Stimulated activated CD4-positive, alpha-beta T cell treated with anti-CD3 and anti-CD28 coated beads, Interleukin-15, amount 100 ng/mL, for 48 hours (primary cell): ENCODE results near the gene OTOL1.
"Not testable (repeated sequence)": the region's sequence is repeated elsewhere in the genome, so short reads cannot be mapped to it uniquely, and the experiment has no call there.

Experiments
- DNase-seq, 2 donors: peaks; one replicate each; pipeline ENCODE4 v3.0.0-alpha.2; 2020; ENCODE audit warnings: low read depth in 2 of 2

The OTOL1 gene

GRCh38 chr3:161496508-161496907 lies at the start of gene OTOL1:
OTOL1 (plus strand) TSS chr3:161496808; CDS start chr3:161496808, 0 bp downstream.
- no peak for DNase-seq

DNA sequence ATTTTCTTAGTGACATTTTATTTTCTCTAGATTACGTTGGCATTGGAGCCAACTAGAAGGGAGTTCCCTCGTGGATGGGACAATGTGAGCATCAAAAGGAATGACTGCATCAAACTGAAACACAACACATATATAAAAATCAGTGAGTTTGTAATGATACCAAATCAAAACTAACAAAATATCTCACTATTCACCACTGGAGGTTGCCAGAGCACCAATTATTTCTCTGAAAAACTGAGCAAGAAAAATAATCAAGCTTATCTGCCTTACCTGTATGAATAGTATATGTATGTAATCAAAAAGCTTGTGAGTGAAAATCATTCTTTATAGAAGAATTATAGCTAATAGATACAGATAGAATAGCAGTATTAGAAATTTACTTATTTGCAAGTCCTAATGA lies 46.8 kb upstream of the OTOL1 start:
- DNase-seq = no peak

DNA sequence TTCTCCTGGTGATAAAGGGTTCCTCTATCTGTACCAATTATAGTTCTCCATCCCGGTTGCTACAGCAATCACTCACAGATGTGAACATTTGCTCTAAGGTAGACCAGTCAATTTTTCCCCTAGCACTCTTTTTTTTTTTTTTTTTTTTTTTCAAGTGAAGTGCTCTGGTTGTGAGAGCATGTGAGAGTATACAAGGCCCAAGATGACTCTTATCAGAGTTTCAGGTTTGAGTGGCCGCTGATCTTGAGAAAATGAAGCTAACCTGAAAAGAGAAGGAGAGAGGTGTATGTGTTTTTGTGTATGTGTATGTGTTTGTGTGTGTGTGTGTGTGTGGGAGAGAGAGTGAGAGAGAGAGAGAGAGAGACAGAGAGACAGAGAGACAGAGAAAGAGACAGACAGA lies 44.4 kb upstream of the OTOL1 start:
- DNase-seq = no peak

- DNase-seq = no peak
These were observed 42.0 kb upstream of the OTOL1 start for GRCh38 chr3:161454615-161455014.

DNA sequence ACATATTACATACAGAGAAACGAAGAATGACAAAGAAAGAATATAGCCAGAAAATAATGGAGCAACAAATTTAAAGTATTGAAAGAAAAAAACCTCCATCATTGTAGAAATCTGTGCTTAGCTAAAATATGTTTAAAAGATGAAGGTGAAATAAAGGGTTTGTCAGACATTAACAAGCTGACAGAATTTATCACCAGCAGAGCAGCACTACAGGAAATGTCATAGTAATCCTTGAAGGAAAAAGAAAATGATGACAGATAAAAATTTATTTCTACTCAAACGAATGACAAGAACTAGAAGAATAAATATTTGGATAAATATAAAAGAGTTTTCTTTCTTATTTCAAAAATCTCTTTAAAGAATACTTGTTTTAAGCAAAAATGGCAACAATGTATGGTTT lies 40.6 kb upstream of the OTOL1 start:
- DNase-seq = no peak

GRCh38 chr3:161462138-161462537 lies 34.5 kb upstream of the OTOL1 start:
- no peak for DNase-seq

DNA sequence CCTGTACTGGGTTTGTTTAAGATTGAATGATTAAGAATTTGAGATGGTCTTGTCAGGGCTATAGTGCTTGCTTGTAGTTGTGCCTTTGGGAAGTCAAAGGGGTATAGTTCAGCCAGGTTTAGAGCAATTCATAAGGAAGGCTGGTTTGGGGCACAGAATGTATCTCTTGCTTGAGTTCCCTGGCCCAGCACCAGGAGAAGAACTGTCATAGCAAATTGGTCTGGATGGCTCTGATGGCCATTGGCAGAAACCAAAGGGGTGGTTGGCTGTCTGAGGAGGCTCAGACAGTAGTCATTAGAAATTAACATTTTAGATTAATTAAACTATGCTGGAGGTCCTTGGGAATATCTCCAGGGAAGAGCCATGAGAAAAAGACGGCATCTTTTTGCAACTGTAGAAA lies 25.4 kb upstream of the OTOL1 start:
- no peak for DNase-seq

DNA sequence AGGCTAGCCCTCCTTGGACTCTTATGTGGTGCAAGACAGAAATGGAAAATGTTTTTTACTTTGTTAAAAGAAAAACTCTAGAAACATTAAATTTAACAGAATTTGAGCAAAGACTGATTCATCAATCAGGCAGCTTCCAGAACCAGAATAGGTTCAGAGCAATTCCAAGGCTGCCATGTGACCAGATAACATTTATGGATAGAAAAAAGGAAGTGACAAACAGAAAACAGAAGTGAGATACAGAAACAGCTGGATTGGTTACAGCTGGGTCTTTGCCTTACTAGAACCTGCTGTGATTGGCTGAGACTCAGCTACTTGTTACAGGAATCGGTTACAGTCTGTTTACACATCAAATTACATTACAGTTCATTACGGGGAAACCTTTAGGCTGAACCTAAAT lies 22.5 kb upstream of the OTOL1 start:
- no peak for DNase-seq

DNA sequence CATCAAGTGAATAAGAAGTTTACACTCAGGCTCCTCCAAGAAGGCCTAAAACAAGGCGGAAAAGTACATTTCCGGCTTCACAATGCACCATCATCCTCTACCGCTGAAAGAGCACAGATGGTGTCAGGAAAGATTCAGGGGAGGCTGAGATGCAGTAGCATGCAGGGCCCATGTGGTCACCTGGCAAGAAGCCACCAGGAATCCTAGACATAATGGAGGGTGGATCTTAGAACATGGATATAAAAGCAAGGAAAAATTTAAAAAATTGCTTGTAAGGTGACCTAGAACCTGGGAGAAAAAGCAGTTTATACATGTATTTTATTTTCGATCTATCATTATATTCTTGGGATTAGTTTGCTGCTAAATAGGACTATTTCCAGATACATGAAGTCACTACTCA lies 21.9 kb upstream of the OTOL1 start:
- DNase-seq = no peak

DNA sequence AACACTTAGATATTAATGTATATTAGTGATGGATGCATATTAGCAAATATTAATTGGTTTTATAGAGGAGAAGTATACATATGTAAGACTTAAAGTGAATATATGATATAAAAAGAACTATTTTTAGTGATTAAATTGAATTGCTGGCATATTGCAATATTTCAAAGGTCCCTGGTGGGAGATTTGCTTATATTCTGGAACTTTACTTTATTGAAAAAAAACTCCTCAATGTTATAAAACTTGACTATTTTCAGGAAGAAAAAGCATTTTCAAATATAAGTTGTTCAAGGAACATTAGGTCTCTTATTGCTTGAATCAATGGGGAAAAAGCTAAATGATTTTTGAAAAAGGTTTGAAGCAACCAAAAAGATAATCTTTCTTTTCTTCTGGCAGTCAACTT lies 21.4 kb upstream of the OTOL1 start:
- no peak for DNase-seq

DNA sequence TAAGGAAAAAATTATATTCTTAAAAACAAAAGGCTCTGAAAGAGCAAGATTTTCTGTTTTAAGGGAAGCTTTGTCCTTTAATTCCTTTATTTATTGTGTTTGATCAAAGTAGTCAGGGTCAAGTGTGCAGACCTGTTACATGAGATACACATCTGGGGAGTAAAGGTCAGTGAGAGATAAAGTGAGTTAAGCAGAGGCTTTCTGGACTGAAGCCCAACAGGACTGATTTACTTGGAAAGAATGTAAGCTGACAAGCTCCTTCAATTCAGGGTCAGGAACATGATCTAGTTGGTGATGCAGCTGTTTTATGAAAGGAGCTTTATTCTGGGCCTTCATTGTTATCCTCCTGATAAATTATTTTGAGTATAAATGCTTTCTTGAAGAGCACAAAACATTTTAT lies 20.7 kb upstream of the OTOL1 start:
- no peak for DNase-seq

GRCh38 chr3:161484226-161484625 lies 12.4 kb upstream of the OTOL1 start:
- DNase-seq = no peak

- not testable (repeated sequence) for DNase-seq
These were observed 8.3 kb upstream of the OTOL1 start for GRCh38 chr3:161488284-161488683.

DNA sequence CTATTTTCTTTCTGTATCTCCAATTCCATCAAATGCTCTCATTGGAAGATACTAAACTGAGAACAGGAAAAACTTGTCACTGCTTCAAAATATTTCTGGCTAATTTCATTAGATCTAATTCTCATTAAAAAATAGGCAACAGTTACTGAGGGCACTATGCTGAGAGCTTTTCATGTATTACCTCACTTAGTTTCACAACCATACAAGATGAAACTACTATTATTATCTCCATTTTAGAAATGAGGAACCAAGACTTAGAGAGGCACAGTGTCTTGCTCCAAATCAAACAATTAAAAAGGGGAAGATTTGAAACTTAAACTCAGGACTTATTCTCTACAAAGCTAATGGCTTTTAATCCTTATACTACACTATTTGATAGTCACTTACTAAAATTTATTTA lies 7.2 kb upstream of the OTOL1 start:
- DNase-seq = no peak

DNA sequence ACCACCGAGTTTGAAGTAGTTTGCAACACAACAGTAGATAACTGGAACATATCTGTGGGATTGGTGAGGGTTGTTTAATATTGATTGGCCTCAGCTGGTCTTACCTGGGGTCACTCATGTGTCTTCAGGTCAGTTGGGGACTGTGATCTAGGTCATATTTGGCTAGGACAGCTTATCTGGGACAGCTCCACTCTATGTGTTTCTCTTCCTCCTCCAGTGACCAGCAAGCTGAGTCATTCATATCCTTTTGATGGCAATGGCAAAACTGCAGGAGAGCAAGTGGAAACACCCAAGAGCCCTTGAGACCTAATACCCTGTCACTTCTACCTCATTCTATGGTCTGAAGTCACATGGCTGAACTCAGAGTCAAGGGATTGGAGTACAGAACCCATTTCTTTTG lies 5.8 kb upstream of the OTOL1 start:
- not testable (repeated sequence) for DNase-seq

DNA sequence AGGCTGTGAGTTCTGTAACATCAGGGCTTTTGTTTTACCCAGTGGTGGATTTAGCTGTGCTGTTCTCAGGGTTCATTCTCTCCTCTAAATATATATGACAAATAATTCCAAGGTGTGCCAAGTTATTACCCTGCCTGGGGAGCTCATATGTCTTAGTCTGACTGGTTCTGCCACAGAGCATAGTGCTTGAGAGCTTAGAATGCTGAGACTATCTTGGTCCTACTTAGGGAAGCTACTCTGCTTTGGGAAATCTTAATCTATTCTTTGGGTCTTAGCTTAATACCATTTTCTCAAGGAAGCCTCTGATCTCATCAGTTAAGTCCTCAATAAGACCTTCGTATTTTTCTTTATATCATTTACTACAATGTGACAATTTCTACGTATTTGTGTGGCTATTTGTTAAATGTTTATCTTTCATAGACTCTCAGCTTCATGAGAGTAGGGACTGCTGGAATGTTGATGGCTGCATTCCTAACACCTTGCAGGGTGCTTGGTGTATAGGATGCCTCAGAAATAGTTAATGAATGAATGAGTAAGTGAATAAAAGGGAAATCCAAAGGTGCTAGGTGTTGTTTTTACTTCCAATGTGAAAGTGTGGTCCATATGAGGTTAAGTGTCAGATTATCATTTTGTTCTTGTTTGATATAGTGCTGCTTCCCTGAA lies 1.8 kb downstream of the OTOL1 start:
- no peak for DNase-seq

DNA sequence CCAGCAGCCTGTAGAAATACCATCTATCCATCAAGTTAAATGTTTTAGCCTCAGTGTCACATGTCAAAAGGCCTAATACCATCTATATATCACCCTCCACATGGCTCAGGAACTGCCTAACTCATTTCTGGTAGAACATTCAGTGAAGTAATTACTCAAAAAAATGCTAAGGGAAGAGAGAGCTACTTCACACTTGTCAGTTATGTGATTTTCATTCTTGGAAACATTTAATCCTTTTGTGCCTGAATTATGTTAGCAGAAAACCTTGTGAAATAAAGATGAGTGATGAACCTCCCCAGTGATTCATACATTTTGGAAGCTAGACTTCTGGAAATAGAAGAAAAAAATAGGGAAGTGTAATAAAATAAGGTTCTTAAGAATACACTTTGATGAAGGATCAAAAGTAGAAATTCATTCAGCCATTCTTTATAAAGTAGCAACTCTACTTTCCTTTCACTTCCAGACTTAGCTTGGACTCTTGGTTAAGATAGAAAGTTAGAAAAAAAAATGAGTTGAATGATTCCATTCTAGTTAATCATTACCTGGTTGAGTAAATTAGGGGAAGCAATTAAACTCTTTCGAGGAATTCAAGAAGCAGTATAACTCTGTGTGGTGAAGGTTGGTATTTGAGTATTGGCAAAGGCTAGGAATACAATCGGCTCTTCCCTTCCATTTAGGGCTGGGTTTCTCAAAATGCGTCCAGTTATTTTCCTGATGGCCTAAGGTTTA lies 3.6 kb downstream of the OTOL1 start:
- no peak for DNase-seq

- DNase-seq = no peak
These were observed 6.7 kb downstream of the OTOL1 start for GRCh38 chr3:161503271-161503670.

DNA sequence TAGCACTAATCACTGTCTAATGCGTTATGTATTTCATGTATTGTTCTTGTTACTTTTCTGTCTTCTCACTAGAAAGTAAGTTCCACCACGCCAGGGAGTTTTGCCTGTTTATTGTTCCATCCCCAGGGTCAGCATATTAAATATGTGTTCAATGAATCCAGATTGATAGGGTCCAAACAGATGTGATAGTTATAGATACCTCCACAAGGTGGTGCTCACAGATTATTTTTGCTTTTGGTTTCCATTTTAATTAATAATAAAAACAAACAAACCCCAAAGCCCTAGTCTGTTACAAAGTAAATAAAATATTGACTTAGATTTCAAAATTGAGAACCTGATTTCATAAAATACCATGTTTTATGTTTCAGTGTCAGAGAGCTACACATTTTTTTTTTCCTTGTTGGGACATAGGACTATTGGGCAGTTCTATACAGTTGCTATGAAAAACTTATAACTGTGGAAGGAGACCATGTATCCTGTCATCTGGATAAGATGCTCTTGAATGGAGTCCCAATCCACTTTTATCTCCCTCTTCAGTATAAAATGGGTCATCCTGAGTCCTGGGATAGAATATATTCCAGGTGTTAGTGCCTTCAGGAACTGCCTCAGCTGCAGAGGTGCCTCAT lies 12.4 kb downstream of the OTOL1 start:
- DNase-seq = no peak

- no peak for DNase-seq
These were observed 14.1 kb downstream of the OTOL1 start for GRCh38 chr3:161510510-161511260.

DNA sequence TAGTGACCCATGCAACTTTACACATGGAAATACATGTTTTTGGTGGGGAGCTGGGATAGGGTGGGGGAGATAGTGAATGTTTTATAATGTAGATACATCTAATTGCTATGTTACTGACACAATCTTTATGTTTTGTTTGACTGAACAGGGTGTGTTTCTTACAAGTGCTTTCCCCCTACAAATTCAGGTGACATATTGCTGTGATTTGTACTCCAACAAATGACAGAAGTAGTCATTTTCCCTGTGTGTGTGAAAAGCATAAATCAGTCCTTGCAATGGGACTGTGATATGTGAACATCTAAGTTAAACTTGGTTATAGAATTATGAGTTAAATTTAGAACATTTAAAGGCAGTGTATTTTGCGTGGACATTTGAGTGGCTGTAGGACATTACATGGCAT lies 27.3 kb downstream of the OTOL1 start:
- no peak for DNase-seq

GRCh38 chr3:161531930-161532329 lies 35.3 kb downstream of the OTOL1 start:
- no peak for DNase-seq
